Adipose tissue (tissue), 3 donors: ENCODE data around the gene TRIM60. TPM values are rescaled to one million over a fixed set of nuclear protein-coding genes. Genes with fewer than 3 reads are reported as not detected.
"Not testable (repeated sequence)": the region's sequence is repeated elsewhere in the genome, so short reads cannot be mapped to it uniquely, and the experiment has no call there.

Source experiments
- H3K27ac ChIP-seq: one replicate; pipeline ENCODE4 v1.5.1; 2013; ENCODE audit warnings: low read depth, low read length
- WGBS, 3 donors: extraction: QIAGEN DNeasy Blood & Tissue Kit; methylation state at CpG; one replicate each; pipeline ENCODE4 v1.1.7; 2013; 5-methylcytosine and 5-hydroxymethylcytosine counted together
- polyA plus RNA-seq, 3 donors: library from polyadenylated mRNA; stranded (reverse); fragments of 200-250 nt; gene quantifications; one replicate each; pipeline ENCODE4 v1.2.3, GENCODE V29; 2013
- donor health status: healthy with polysubstance abuse.
- donor health status: Bipolar disorder and iron deficiency.
- donor health status: healthy.

TRIM60 gene
- polyA plus RNA-seq, 3 donors = not detected

DNA sequence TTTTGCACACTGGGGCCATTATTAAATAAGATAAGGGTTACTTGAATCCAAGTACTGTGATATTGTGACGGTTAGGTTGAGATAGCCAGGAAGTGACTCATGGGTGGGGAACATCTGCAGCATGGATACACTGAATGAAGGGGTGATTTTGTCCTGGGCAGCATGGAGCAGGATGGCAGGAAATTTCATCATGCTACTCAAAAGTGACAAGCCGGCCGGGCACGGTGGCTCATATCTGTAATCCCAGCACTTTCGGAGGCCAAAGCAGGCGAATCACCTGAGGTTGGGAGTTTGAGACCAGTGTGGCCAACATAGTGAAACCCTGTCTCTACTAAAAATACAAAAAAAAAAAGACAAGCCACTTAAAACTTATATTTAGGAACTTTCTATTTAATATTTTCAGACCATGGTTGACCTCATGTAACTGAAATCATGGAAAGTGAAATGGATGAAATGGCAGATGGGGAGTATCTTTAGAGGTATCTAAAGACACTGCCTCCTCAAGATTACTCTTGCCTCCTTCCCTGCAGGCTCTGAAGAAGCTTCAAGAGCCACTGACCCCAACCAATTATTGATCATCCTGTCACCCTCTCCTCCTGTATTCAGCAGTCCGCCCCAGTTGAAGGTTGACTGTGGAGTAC is 3.9 kb upstream of the TRIM60 start:
- WGBS, 3 donors = 77 to 87% (median 87%) methylated on average over 7 of the region's 7 CpGs
- H3K27ac ChIP-seq = no peak overlapping the region

GRCh38 chr4:165048170-165048569 is 16.4 kb downstream of the TRIM60 start:
- H3K27ac ChIP-seq = no peak overlapping the region
- 64 to 83% (median 80%) methylated on average over 5 of the region's 5 CpGs for WGBS, 3 donors

DNA sequence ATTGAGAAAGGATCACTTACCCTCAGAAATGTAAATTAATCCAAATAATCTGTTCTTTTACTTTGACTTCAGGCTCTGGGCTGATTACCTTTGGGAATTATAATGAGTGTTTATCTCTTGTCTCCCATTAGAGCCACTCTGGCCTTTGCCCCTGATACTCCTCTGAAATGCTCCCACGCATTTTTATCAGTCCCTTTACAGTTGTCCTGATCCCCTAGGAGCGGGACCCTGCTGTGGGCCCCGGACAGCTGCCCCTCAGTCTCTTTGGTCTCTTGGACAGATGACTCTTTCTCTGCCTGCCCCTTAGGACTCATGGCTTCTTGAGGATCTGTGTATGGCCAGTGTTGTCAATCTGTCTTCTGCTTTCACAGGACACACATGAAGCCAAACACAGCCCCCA is 20.8 kb downstream of the TRIM60 start:
- no peak overlapping the region for H3K27ac ChIP-seq
- WGBS, 3 donors = 47 to 63% (median 56%) methylated on average over 3 of the region's 3 CpGs

DNA sequence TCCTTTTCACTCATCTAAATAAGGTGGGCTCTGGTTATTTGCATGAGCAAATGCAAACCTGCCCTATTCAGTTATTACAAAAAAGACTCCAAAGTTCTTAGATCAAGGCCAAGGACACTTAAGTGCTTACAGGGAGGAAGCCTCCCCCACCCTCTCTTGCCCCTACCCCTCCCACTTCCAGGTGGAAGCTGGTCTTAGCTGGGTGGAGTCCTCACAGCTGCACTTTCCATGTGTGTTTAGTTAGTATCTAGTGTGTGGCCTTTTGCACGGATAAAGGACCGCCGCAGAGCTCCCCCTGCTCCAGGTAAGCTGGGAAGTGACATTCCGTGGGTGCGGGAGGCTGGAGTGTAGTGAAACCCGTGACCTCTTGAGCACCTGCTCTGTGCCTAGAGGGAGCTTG is 21.8 kb downstream of the TRIM60 start, which contains the start of gene TRIM75:
Gene TRIM75, plus strand, starts transcription at position 222 of the 400 bp plus-strand sequence. CDS start 5,282 bp downstream, outside the sequence.
- no peak within 1 kb of the TSS for H3K27ac ChIP-seq
- WGBS, 3 donors = 59 to 86% (median 80%) methylated on average over 6 of the region's 6 CpGs

GRCh38 chr4:165055601-165056000 is 23.8 kb downstream of the TRIM60 start:
- 88 to 94% (median 91%) methylated on average over 9 of the region's 9 CpGs for WGBS, 3 donors
- no peak overlapping the region for H3K27ac ChIP-seq

GRCh38 chr4:165058666-165059065 is 26.9 kb downstream of the TRIM60 start:
- 70 to 75% (median 74%) methylated on average over 2 of the region's 2 CpGs for WGBS, 3 donors
- H3K27ac ChIP-seq = no peak overlapping the region

- H3K27ac ChIP-seq = no peak overlapping the region
- WGBS, 3 donors = 73 to 80% (median 79%) methylated on average over 4 of the region's 4 CpGs
Measured at GRCh38 chr4:165059386-165059785, 27.6 kb downstream of the TRIM60 start.

DNA sequence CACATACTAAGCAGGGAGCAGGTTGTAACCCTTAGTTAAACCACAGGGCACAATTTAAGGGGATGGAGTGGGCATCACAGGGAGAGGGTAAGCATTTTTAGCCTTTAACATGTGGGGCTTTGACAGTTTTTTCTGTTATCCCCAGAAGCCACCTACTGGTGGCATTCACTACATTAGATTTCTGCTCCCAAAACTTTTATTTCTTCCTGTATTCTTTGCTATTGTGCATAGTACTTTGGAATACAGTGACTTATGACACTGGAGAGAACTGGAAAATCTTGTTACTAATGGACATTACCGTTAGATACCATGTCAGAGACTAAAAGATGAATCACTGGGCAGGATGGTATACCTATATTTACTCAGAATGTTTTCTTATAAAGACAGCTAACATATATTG is 29.1 kb downstream of the TRIM60 start:
- H3K27ac ChIP-seq = no peak overlapping the region
- WGBS, 3 donors = 40 to 65% (median 53%) methylated on average over 1 of the region's 1 CpG

DNA sequence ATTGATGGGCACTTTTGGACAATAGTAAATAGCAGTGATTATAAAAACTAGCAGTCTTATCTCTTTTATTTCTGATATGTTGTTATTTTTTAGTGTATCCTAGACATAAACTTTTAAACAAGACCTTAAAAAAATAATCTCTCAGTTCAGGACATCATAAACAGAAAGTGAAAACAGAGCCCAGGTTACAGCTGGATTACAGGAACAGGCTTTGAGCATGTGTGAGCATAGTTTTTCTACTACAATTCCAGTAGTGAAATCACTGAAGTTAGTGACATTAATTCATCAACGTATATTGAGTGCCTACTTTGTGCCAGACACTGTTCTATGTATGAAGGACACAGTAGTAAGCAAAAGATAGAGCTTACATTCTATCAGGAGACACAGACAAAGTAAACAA is 38.8 kb downstream of the TRIM60 start:
- no peak overlapping the region for H3K27ac ChIP-seq
- 42 to 83% (median 70%) methylated on average over 1 of the region's 1 CpG for WGBS, 3 donors

- 29 to 68% (median 60%) methylated on average over 11 of the region's 11 CpGs for WGBS, 3 donors
- not testable (repeated sequence) for H3K27ac ChIP-seq
Measured at GRCh38 chr4:165073346-165073745, 41.5 kb downstream of the TRIM60 start.

GRCh38 chr4:165077034-165077578 is 45.3 kb downstream of the TRIM60 start:
- no peak overlapping the region for H3K27ac ChIP-seq
- 95 to 96% (median 96%) methylated on average over 5 of the region's 5 CpGs for WGBS, 3 donors

- WGBS, 3 donors = 28 to 34% (median 30%) methylated on average over 6 of the region's 6 CpGs
- no peak overlapping the region for H3K27ac ChIP-seq
Measured at GRCh38 chr4:165079476-165079875, 47.7 kb downstream of the TRIM60 start.

GRCh38 chr4:165084787-165085186 is 53.0 kb downstream of the TRIM60 start:
- WGBS, 3 donors = 89 to 97% (median 94%) methylated on average over 6 of the region's 7 CpGs
- not testable (repeated sequence) for H3K27ac ChIP-seq

DNA sequence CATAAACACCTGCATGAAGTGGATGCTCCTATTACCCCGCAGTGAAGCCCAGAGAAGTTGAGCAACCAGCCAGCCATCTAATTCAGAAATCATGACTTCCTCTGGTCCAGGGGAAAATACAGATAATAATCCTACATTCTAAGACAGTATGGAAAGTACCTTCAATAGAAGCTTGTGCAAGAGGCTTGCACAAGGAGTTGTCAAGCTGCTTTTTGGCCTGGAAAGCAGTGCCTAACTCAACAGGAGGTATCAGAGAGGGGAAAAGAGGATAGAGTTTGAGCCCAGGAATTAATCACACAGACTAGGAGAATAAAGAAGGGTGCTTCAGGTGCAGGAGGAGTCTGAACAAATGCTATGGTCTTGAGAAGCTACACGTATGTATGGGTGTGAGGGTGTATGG is 54.1 kb downstream of the TRIM60 start:
- 79 to 89% (median 85%) methylated on average over 2 of the region's 2 CpGs for WGBS, 3 donors

GRCh38 chr4:165088366-165088765 is 56.6 kb downstream of the TRIM60 start:
- WGBS, 3 donors = 83 to 88% (median 85%) methylated on average over 3 of the region's 3 CpGs
- no peak overlapping the region for H3K27ac ChIP-seq

More for the DNA sequence above, 54.1 kb downstream of the TRIM60 start:
- no peak overlapping the region for H3K27ac ChIP-seq

Other genes starting within 250 kb of the TRIM60 start
- not detected for gene APELA, start 154.8 kb upstream of the TRIM60 start, polyA plus RNA-seq
- gene TRIM61, start 54.3 kb upstream of the TRIM60 start, polyA plus RNA-seq = 1 to 10 TPM in 2 of 3 donors, under 1 TPM in 1; 0.38 to 2.0 (median 1.2) TPM
- gene TRIM75, start 21.9 kb downstream of the TRIM60 start, polyA plus RNA-seq = not detected
- gene TMEM192, start 80.9 kb downstream of the TRIM60 start, polyA plus RNA-seq = 10 to 100 TPM in 2 of 3 donors, 1 to 10 TPM in 1; 7.9 to 14.0 (median 13.5) TPM
- gene KLHL2, start 175.6 kb downstream of the TRIM60 start, polyA plus RNA-seq = 10 to 100 TPM in 2 of 3 donors, 1 to 10 TPM in 1; 5.6 to 28.3 (median 17.1) TPM